DND-41 (cell line): Measurements from ENCODE around the gene BRAT1.

Source experiments
- ATAC-seq: fragments of 200-7000 bp; cut with Tn5 transposase; 3 replicates; pipeline ENCODE4 v1.9.1; 2021; ENCODE audit warnings: low read depth; ENCODE audit not compliant: insufficient read depth
- DNase-seq: peaks from one replicate; pipeline ENCODE4 v3.0.0-alpha.2; 2020
- H2AFZ ChIP-seq: 2 replicates; pipeline ENCODE4 v1.6.0; 2012; ENCODE audit warnings: low read depth, low read length
- H3K27ac ChIP-seq: 2 replicates; pipeline ENCODE4 v1.5.1; 2012; ENCODE audit warnings: low read length, inconsistent platforms
- H3K27me3 ChIP-seq: fragments of 200-600 bp; sonication (generic); 2 replicates; pipeline ENCODE4 v1.6.0; 2012; ENCODE audit warnings: low read length, mild to moderate bottlenecking, inconsistent platforms; ENCODE audit not compliant: insufficient read depth, poor library complexity
- H3K36me3 ChIP-seq: 2 replicates; pipeline ENCODE4 v1.5.1; 2012; ENCODE audit warnings: low read length, inconsistent platforms; ENCODE audit not compliant: insufficient read depth
- H3K4me1 ChIP-seq: 2 replicates; pipeline ENCODE4 v1.5.1; 2012; ENCODE audit warnings: mild to moderate bottlenecking, low read length; ENCODE audit not compliant: insufficient read depth
- H3K4me2 ChIP-seq: 2 replicates; pipeline ENCODE4 v1.6.0; 2012; ENCODE audit warnings: mild to moderate bottlenecking, moderate library complexity, low read length, inconsistent platforms; ENCODE audit not compliant: insufficient read depth
- H3K4me3 ChIP-seq, 2 experiments: fragments of 200-600 bp in 1 of 2; shearing (Covaris generic) in 1 of 2; 2 replicates each; pipeline ENCODE4 v1.5.1; 2012 to 2016; ENCODE audit warnings: inconsistent platforms in 2 of 2, low read length in 2 of 2, mild to moderate bottlenecking in 2 of 2, low read depth in 1 of 2, moderate library complexity in 1 of 2
- H3K79me2 ChIP-seq: 2 replicates; pipeline ENCODE4 v1.6.0; 2012; ENCODE audit warnings: low read length, inconsistent platforms; ENCODE audit not compliant: insufficient read depth
- H3K9ac ChIP-seq: 2 replicates; pipeline ENCODE4 v1.6.0; 2012; ENCODE audit warnings: low read depth, mild to moderate bottlenecking, inconsistent platforms, low read length, moderate library complexity
- H3K9me3 ChIP-seq: 2 replicates; pipeline ENCODE4 v1.5.1; 2012; ENCODE audit warnings: low read length, moderate library complexity, mild to moderate bottlenecking, inconsistent platforms; ENCODE audit not compliant: insufficient read depth, severe bottlenecking
- H4K20me1 ChIP-seq: 2 replicates; pipeline ENCODE4 v1.6.0; 2012; ENCODE audit warnings: low read length; ENCODE audit not compliant: insufficient read depth
- CTCF ChIP-seq: IDR thresholded peaks from 2 replicates; pipeline ENCODE4 v1.5.1; 2012; ENCODE audit warnings: borderline replicate concordance, low read length, moderate library complexity, mild to moderate bottlenecking; ENCODE audit not compliant: poor library complexity, severe bottlenecking; ENCODE audit errors: extremely low read depth
- EZH2 ChIP-seq: IDR thresholded peaks from 3 replicates; pipeline ENCODE4 v1.6.1; 2012; ENCODE audit warnings: borderline replicate concordance, low read depth, mild to moderate bottlenecking, moderate library complexity, low read length, inconsistent platforms; ENCODE audit not compliant: severe bottlenecking

Gene BRAT1

GRCh38 chr7:2512713-2513112 lies 42.6 kb downstream of the BRAT1 start:
- ATAC-seq, result no peak

GRCh38 chr7:2512179-2512661 lies 43.1 kb downstream of the BRAT1 start:
- no peak for DNase-seq
- H3K27me3 ChIP-seq, result no peaks in the 10 kb centered on the region
- no peak overlapping the region for H3K9ac ChIP-seq
- H3K27ac ChIP-seq, result no peak overlapping the region
- peaks cover 31% of the 10 kb centered on the region for H3K4me1 ChIP-seq
- no peaks in the 10 kb centered on the region for H3K9me3 ChIP-seq
- peaks cover 14% of the 10 kb centered on the region; the same call in 1 of the 2 replicates for H4K20me1 ChIP-seq
- H2AFZ ChIP-seq, result no peak overlapping the region
- H3K4me3 ChIP-seq, result no peak overlapping the region
- no peaks in the 10 kb centered on the region for H3K36me3 ChIP-seq
- TF ChIP-seq EZH2 (no peak), CTCF (no peak)
- no peak for ATAC-seq
- no peak overlapping the region for H3K4me2 ChIP-seq
- H3K79me2 ChIP-seq, result no peaks in the 10 kb centered on the region

More at GRCh38 chr7:2512713-2513112, 42.6 kb downstream of the BRAT1 start:
- DNase-seq, result no peak
- no peaks in the 10 kb centered on the region for H3K9me3 ChIP-seq
- H3K4me3 ChIP-seq, result no peak overlapping the region
- no peak overlapping the region for H3K27ac ChIP-seq
- H4K20me1 ChIP-seq, result peaks cover 14% of the 10 kb centered on the region; the same call in 1 of the 2 replicates
- H3K4me1 ChIP-seq, result peaks cover 26% of the 10 kb centered on the region
- no peaks in the 10 kb centered on the region for H3K79me2 ChIP-seq
- TF ChIP-seq CTCF, result no peak
- no peak for TF ChIP-seq EZH2
- no peak overlapping the region for H3K9ac ChIP-seq
- no peak overlapping the region for H3K4me2 ChIP-seq
- H3K27me3 ChIP-seq, result no peaks in the 10 kb centered on the region
- H3K36me3 ChIP-seq, result no peaks in the 10 kb centered on the region
- no peak overlapping the region for H2AFZ ChIP-seq

- H3K36me3 ChIP-seq, result no peaks in the 10 kb centered on the region
- no peak overlapping the region for H3K4me2 ChIP-seq
- peaks cover 14% of the 10 kb centered on the region; the same call in 1 of the 2 replicates for H4K20me1 ChIP-seq
- TF ChIP-seq EZH2, result no peak
- TF ChIP-seq CTCF, result no peak
- ATAC-seq (no peak), DNase-seq (no peak)
- H2AFZ ChIP-seq, result no peak overlapping the region
- no peak overlapping the region for H3K4me3 ChIP-seq
- H3K79me2 ChIP-seq, result no peaks in the 10 kb centered on the region
- no peak overlapping the region for H3K9ac ChIP-seq
- H3K4me1 ChIP-seq, result peaks cover 33% of the 10 kb centered on the region
- no peaks in the 10 kb centered on the region for H3K27me3 ChIP-seq
- no peaks in the 10 kb centered on the region for H3K9me3 ChIP-seq
- H3K27ac ChIP-seq, result no peak overlapping the region
Observed at GRCh38 chr7:2511769-2512168, 43.6 kb downstream of the BRAT1 start.
